ENCODE results near the gene KCNH2.

DNA sequence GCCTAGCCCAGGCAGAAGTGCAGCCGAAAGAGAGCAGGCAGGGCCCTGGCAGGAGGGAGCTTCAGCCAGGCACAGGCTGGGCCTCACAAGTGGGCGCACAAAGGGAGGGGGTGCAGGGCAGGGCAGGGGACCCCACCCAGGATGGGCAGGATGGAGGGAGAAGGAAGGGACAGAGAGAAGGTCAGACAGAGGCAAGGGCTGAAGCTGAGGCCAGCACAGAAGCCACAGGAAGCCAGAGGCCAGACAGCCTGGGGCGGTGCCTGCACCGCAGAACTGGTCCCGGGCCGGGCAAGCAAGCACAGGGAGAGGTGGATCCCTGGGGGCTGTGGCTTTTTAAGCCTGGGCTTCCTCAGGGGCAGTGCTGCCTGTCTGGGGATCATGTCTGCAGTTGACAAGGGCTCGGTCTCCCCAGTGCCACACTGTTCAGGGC, 29.4 kb upstream of the KCNH2 start:
- TF ChIP-seq, protein P1, sequence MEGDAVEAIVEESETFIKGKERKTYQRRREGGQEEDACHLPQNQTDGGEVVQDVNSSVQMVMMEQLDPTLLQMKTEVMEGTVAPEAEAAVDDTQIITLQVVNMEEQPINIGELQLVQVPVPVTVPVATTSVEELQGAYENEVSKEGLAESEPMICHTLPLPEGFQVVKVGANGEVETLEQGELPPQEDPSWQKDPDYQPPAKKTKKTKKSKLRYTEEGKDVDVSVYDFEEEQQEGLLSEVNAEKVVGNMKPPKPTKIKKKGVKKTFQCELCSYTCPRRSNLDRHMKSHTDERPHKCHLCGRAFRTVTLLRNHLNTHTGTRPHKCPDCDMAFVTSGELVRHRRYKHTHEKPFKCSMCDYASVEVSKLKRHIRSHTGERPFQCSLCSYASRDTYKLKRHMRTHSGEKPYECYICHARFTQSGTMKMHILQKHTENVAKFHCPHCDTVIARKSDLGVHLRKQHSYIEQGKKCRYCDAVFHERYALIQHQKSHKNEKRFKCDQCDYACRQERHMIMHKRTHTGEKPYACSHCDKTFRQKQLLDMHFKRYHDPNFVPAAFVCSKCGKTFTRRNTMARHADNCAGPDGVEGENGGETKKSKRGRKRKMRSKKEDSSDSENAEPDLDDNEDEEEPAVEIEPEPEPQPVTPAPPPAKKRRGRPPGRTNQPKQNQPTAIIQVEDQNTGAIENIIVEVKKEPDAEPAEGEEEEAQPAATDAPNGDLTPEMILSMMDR (IDR thresholded peaks at IDR 0.05) = no peak
- no peak for TF ChIP-seq POLR2A (IDR thresholded peaks at IDR 0.05)

Measured in adrenal gland (tissue), 5 donors.